GM18520 (cell line): ENCODE data around the gene BMPR1A.
"Not testable (repeated sequence)": the region's sequence is repeated elsewhere in the genome, so short reads cannot be mapped to it uniquely, and the experiment has no call there.

Experiments
- ATAC-seq: cut with Tn5 transposase; IDR thresholded peaks from one replicate; pipeline ENCODE4 v1.9.1; 2021; ENCODE audit not compliant: unreplicated experiment

Gene BMPR1A

GRCh38 chr10:86837663-86838062, 81.2 kb downstream of the BMPR1A start:
- ATAC-seq = no peak

- no peak for ATAC-seq
Measured at GRCh38 chr10:86840498-86840897, 84.1 kb downstream of the BMPR1A start.

GRCh38 chr10:86846088-86846487, 89.7 kb downstream of the BMPR1A start:
- no peak for ATAC-seq

- ATAC-seq = no peak
Measured at GRCh38 chr10:86848747-86849146, 92.3 kb downstream of the BMPR1A start.

- ATAC-seq = peak; percentile 82
Measured at GRCh38 chr10:86849181-86849894, 92.9 kb downstream of the BMPR1A start.

GRCh38 chr10:86850481-86850880, 94.1 kb downstream of the BMPR1A start:
- ATAC-seq = no peak

- ATAC-seq = no peak
Measured at GRCh38 chr10:86851328-86852207, 95.1 kb downstream of the BMPR1A start.

- not testable (repeated sequence) for ATAC-seq
Measured at GRCh38 chr10:86853582-86853981, 97.2 kb downstream of the BMPR1A start.

GRCh38 chr10:86855513-86855912, 99.1 kb downstream of the BMPR1A start:
- ATAC-seq = no peak

GRCh38 chr10:86856156-86856555, 99.7 kb downstream of the BMPR1A start:
- no peak for ATAC-seq

GRCh38 chr10:86857128-86857721, 100.8 kb downstream of the BMPR1A start:
- no peak for ATAC-seq

GRCh38 chr10:86858011-86858410, 101.6 kb downstream of the BMPR1A start:
- ATAC-seq = no peak

- ATAC-seq = no peak
Measured at GRCh38 chr10:86861351-86861750, 104.9 kb downstream of the BMPR1A start.

- no peak for ATAC-seq
Measured at GRCh38 chr10:86862373-86862772, 106.0 kb downstream of the BMPR1A start.

GRCh38 chr10:86862786-86863483, 106.5 kb downstream of the BMPR1A start:
- ATAC-seq = no peak

GRCh38 chr10:86863484-86863842, 107.0 kb downstream of the BMPR1A start:
- no peak for ATAC-seq

- not testable (repeated sequence) for ATAC-seq
Measured at GRCh38 chr10:86865011-86865811, 108.8 kb downstream of the BMPR1A start.

- ATAC-seq = no peak
Measured at GRCh38 chr10:86867149-86867548, 110.7 kb downstream of the BMPR1A start.

- ATAC-seq = no peak
Measured at GRCh38 chr10:86868353-86868752, 111.9 kb downstream of the BMPR1A start.

- ATAC-seq = no peak
Measured at GRCh38 chr10:86870679-86871078, 114.3 kb downstream of the BMPR1A start.
